PC-3 (cell line): ENCODE measurements around the gene PPARGC1A.

Source experiments
- CTCF ChIP-seq: fragments of 300-600 bp; sonication (generic); conservative IDR thresholded peaks from 2 replicates; pipeline ENCODE4 v1.5.1; 2017; ENCODE audit warnings: antibody characterized with exemption, low read depth, mild to moderate bottlenecking, low read length
- EZH2 ChIP-seq: fragments of 300-600 bp; sonication (generic); IDR thresholded peaks from one replicate; pipeline ENCODE4 v1.6.1; 2017; ENCODE audit warnings: antibody characterized with exemption, mild to moderate bottlenecking, low read length; ENCODE audit not compliant: unreplicated experiment
- EZH2phosphoT487 ChIP-seq: fragments of 300-600 bp; sonication (generic); IDR thresholded peaks from 2 replicates; pipeline ENCODE4 v1.6.1; 2018; ENCODE audit warnings: mild to moderate bottlenecking, antibody characterized with exemption, low read length, borderline replicate concordance

GRCh38 chr4:23745377-23745776, 144.5 kb downstream of the PPARGC1A start:
- TF ChIP-seq EZH2: no peak
- TF ChIP-seq CTCF: no peak
- TF ChIP-seq EZH2phosphoT487: no peak
